OCI-LY1 (cell line): ENCODE measurements around the gene SALL4.

ENCODE experiments used
- H2AFZ ChIP-seq: fragments of 200-600 bp; sonication (generic), shearing (Covaris generic); 2 replicates; pipeline ENCODE4 v1.6.0; 2014; ENCODE audit warnings: antibody characterized with exemption, mild to moderate bottlenecking, low read length
- H3F3A ChIP-seq: fragments of 200-600 bp; sonication (generic), shearing (Covaris generic); 2 replicates; pipeline ENCODE4 v1.6.0; 2014; ENCODE audit warnings: mild to moderate bottlenecking, antibody characterized with exemption, low read length, moderate library complexity; ENCODE audit not compliant: insufficient read depth
- H3K27ac ChIP-seq: fragments of 200-600 bp; sonication (generic); 2 replicates; pipeline ENCODE4 v1.5.1; 2014; ENCODE audit warnings: low read length, mixed run types, mild to moderate bottlenecking, low read depth; ENCODE audit not compliant: poor library complexity, severe bottlenecking
- H3K27me3 ChIP-seq: fragments of 200-600 bp; sonication (generic); 2 replicates; pipeline ENCODE4 v1.6.0; 2014; ENCODE audit warnings: antibody characterized with exemption, mild to moderate bottlenecking, low read length, moderate library complexity; ENCODE audit not compliant: insufficient read depth
- H3K36me3 ChIP-seq: fragments of 200-600 bp; sonication (generic); 2 replicates; pipeline ENCODE4 v1.6.1; 2014; ENCODE audit warnings: mild to moderate bottlenecking, antibody characterized with exemption, low read length, moderate library complexity, mixed read lengths; ENCODE audit not compliant: insufficient read depth
- H3K4me1 ChIP-seq: fragments of 200-600 bp; sonication (generic); 2 replicates; pipeline ENCODE4 v1.5.1; 2014; ENCODE audit warnings: mild to moderate bottlenecking, low read length, moderate library complexity; ENCODE audit not compliant: insufficient read depth, severe bottlenecking
- H3K4me2 ChIP-seq: fragments of 200-600 bp; sonication (generic), shearing (Covaris generic); 2 replicates; pipeline ENCODE4 v1.6.1; 2014; ENCODE audit warnings: low read length
- H3K4me3 ChIP-seq: fragments of 200-600 bp; sonication (generic); 2 replicates; pipeline ENCODE4 v1.5.1; 2014; ENCODE audit warnings: low read length, low read depth, mild to moderate bottlenecking, mixed read lengths; ENCODE audit not compliant: poor library complexity, severe bottlenecking
- H3K79me2 ChIP-seq: fragments of 200-600 bp; shearing (Covaris generic); 2 replicates; pipeline ENCODE4 v1.6.1; 2016; ENCODE audit warnings: mixed run types, low read length, mixed read lengths; ENCODE audit not compliant: insufficient read depth
- H3K9ac ChIP-seq: fragments of 200-600 bp; sonication (generic), shearing (Covaris generic); 2 replicates; pipeline ENCODE4 v1.6.1; 2014; ENCODE audit warnings: mild to moderate bottlenecking, low read length, mixed read lengths
- H3K9me2 ChIP-seq: fragments of 200-600 bp; sonication (generic), shearing (Covaris generic); 2 replicates; pipeline ENCODE4 v1.6.1; 2014; ENCODE audit warnings: low read depth, mild to moderate bottlenecking, low read length, mixed read lengths
- H3K9me3 ChIP-seq: fragments of 200-600 bp; shearing (Covaris generic); 2 replicates; pipeline ENCODE4 v1.6.1; 2014; ENCODE audit warnings: low read length, mixed read lengths
- H4K20me1 ChIP-seq: fragments of 200-600 bp; sonication (generic), shearing (Covaris generic); 2 replicates; pipeline ENCODE4 v1.6.0; 2016; ENCODE audit warnings: mild to moderate bottlenecking, low read length; ENCODE audit not compliant: insufficient read depth
- CTCF ChIP-seq: fragments of 200-600 bp; sonication (generic), shearing (Covaris generic); IDR thresholded peaks from 2 replicates; pipeline ENCODE4 v1.5.1; 2017; ENCODE audit warnings: mild to moderate bottlenecking, antibody characterized with exemption, low read length, moderate library complexity, mixed read lengths
- EZH2 ChIP-seq: fragments of 200-600 bp; sonication (generic), shearing (Covaris generic); IDR thresholded peaks from 2 replicates; pipeline ENCODE4 v1.8.0; 2017; ENCODE audit warnings: borderline replicate concordance, mixed run types, mild to moderate bottlenecking, antibody characterized with exemption, low read length, moderate library complexity, mixed read lengths

Gene SALL4

GRCh38 chr20:51832276-51832675 lies 30.0 kb upstream of the SALL4 start:
- Histone ChIP-seq H3K4me3 (no peak overlapping the region), H3K27ac (no peak overlapping the region), H2AFZ (no peak overlapping the region), H3K4me1 (no peaks in the 10 kb centered on the region), H3K27me3 (peaks cover 4% of the 10 kb centered on the region; the same call in 1 of the 2 replicates), H3K4me2 (no peak overlapping the region), H4K20me1 (no peaks in the 10 kb centered on the region), H3K9me3 (no peaks in the 10 kb centered on the region), H3K9me2 (no peaks in the 10 kb centered on the region), H3K79me2 (no peaks in the 10 kb centered on the region), H3K9ac (no peak overlapping the region), H3F3A (no peaks in the 10 kb centered on the region), H3K36me3 (no peaks in the 10 kb centered on the region)
- TF ChIP-seq EZH2, result no peak
- TF ChIP-seq CTCF, result no peak

- Histone ChIP-seq H3K9me3 (no peaks in the 10 kb centered on the region), H3K9me2 (no peaks in the 10 kb centered on the region), H3K36me3 (no peaks in the 10 kb centered on the region), H3K9ac (no peak overlapping the region), H4K20me1 (no peaks in the 10 kb centered on the region), H3K27ac (no peak overlapping the region), H3K27me3 (peaks cover 4% of the 10 kb centered on the region; the same call in 1 of the 2 replicates), H2AFZ (no peak overlapping the region), H3K4me2 (no peak overlapping the region), H3K4me3 (no peak overlapping the region), H3F3A (no peaks in the 10 kb centered on the region), H3K4me1 (no peaks in the 10 kb centered on the region), H3K79me2 (no peaks in the 10 kb centered on the region)
- no peak for TF ChIP-seq CTCF
- TF ChIP-seq EZH2, result no peak
Measured at GRCh38 chr20:51831866-51832265, 29.5 kb upstream of the SALL4 start.

DNA sequence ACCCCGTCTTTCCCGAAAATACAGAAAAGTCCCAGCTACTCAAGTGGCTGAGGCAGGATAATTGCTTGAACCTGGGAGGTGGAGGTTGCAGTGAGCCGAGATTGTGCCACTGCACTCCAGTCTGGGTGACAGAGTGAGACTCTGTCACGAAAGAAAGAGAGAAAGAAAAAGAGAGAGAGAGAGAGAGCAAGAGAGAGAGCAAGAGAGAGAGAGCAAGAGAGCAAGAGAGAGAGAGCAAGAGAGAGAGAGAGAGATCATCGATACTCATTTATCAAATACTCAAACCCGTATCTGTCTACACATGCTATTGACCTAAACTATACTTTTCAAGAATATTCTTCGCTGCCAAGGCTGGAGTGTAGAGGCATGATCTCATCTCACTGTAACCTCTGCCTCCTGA lies 28.2 kb upstream of the SALL4 start:
- Histone ChIP-seq H3K9me2 (no peaks in the 10 kb centered on the region), H2AFZ (no peak overlapping the region), H3K9ac (no peak overlapping the region), H3K27me3 (peaks cover 4% of the 10 kb centered on the region; the same call in 1 of the 2 replicates), H4K20me1 (no peaks in the 10 kb centered on the region), H3K27ac (no peak overlapping the region), H3K4me3 (no peak overlapping the region), H3K4me1 (no peaks in the 10 kb centered on the region), H3K79me2 (no peaks in the 10 kb centered on the region), H3K36me3 (no peaks in the 10 kb centered on the region), H3K4me2 (no peak overlapping the region), H3K9me3 (no peaks in the 10 kb centered on the region), H3F3A (no peaks in the 10 kb centered on the region)
- TF ChIP-seq CTCF (no peak), EZH2 (no peak)
